ENCODE data around the gene CD2. TPM values are rescaled to one million over a fixed set of nuclear protein-coding genes. Genes with fewer than 3 reads are reported as not detected.

CD2 gene
- total RNA-seq, 1 experiment from 2014 or later: not detected

GRCh38 chr1:116740746-116741145 lies 13.5 kb upstream of the CD2 start:
- Histone ChIP-seq H3K9me3 (no peaks in the 10 kb centered on the region; the same call in 1 of the 2 replicates), H3K36me3 (ENCODE audit: control insufficient read depth, insufficient read depth, low read length) (no peaks in the 10 kb centered on the region), H3K4me3 (ENCODE audit: low read depth, low read length) (no peak overlapping the region), H3K4me1 (no peaks in the 10 kb centered on the region), H3K27me3 (replicated peaks; ENCODE audit: control insufficient read depth, insufficient read depth, low read length) (no peaks in the 10 kb centered on the region)
- Mint-ChIP-seq H3K9me3 (ENCODE audit: unreplicated experiment) (peaks cover 49% of the 10 kb centered on the region), H3K36me3 (ENCODE audit: insufficient read depth, unreplicated experiment) (no peaks in the 10 kb centered on the region), H3K27me3 (ENCODE audit: insufficient read depth, unreplicated experiment) (no peaks in the 10 kb centered on the region), H3K27ac (ENCODE audit: unreplicated experiment) (no peak overlapping the region), H3K4me1 (ENCODE audit: low read depth, unreplicated experiment) (no peaks in the 10 kb centered on the region), H3K4me3 (ENCODE audit: unreplicated experiment) (no peak overlapping the region)
- ChIA-PET POLR2A (no interaction called here), CTCF (no interaction called here)
- BruUV-seq (replicated peaks): no TSS peak
- no peak for TF ChIP-seq CTCF (IDR thresholded peaks at IDR 0.05; ENCODE audit: insufficient read depth in 1 of 2, low read depth in 1 of 2, low read length in 1 of 2, severe bottlenecking in 1 of 2, unreplicated experiment in 1 of 2)
- intact Hi-C loops (cut with micrococcal nuclease; ENCODE audit: unreplicated experiment): no loop called here
- no peak for DNase-seq

- Mint-ChIP-seq H3K27me3 (ENCODE audit: insufficient read depth, unreplicated experiment) (no peaks in the 10 kb centered on the region), H3K27ac (ENCODE audit: unreplicated experiment) (no peak overlapping the region), H3K4me3 (ENCODE audit: unreplicated experiment) (no peak overlapping the region), H3K36me3 (ENCODE audit: insufficient read depth, unreplicated experiment) (no peaks in the 10 kb centered on the region), H3K4me1 (ENCODE audit: low read depth, unreplicated experiment) (no peaks in the 10 kb centered on the region), H3K9me3 (ENCODE audit: unreplicated experiment) (peaks cover 54% of the 10 kb centered on the region)
- Histone ChIP-seq H3K4me1 (no peaks in the 10 kb centered on the region), H3K27me3 (replicated peaks; ENCODE audit: control insufficient read depth, insufficient read depth, low read length) (no peaks in the 10 kb centered on the region), H3K9me3 (no peaks in the 10 kb centered on the region; the same call in 1 of the 2 replicates), H3K4me3 (ENCODE audit: low read depth, low read length) (no peak overlapping the region), H3K36me3 (ENCODE audit: control insufficient read depth, insufficient read depth, low read length) (no peaks in the 10 kb centered on the region)
- no TSS peak for BruUV-seq (replicated peaks)
- TF ChIP-seq CTCF (IDR thresholded peaks at IDR 0.05; ENCODE audit: insufficient read depth in 1 of 2, low read depth in 1 of 2, low read length in 1 of 2, severe bottlenecking in 1 of 2, unreplicated experiment in 1 of 2): no peak
- no peak for DNase-seq
- intact Hi-C loops (cut with micrococcal nuclease; ENCODE audit: unreplicated experiment): no loop called here
- POLR2A ChIA-PET: no interaction called here
- CTCF ChIA-PET: no interaction called here
Measured at GRCh38 chr1:116741836-116742565, 12.2 kb upstream of the CD2 start.

GRCh38 chr1:116743535-116743934 lies 10.7 kb upstream of the CD2 start:
- intact Hi-C loops (cut with micrococcal nuclease; ENCODE audit: unreplicated experiment): no loop called here
- Histone ChIP-seq H3K36me3 (ENCODE audit: control insufficient read depth, insufficient read depth, low read length) (no peaks in the 10 kb centered on the region), H3K4me1 (no peaks in the 10 kb centered on the region), H3K27me3 (replicated peaks; ENCODE audit: control insufficient read depth, insufficient read depth, low read length) (no peaks in the 10 kb centered on the region), H3K4me3 (ENCODE audit: low read depth, low read length) (no peak overlapping the region), H3K9me3 (no peaks in the 10 kb centered on the region; the same call in 1 of the 2 replicates)
- Mint-ChIP-seq H3K27ac (ENCODE audit: unreplicated experiment) (no peak overlapping the region), H3K27me3 (ENCODE audit: insufficient read depth, unreplicated experiment) (no peaks in the 10 kb centered on the region), H3K4me3 (ENCODE audit: unreplicated experiment) (no peak overlapping the region), H3K4me1 (ENCODE audit: low read depth, unreplicated experiment) (no peaks in the 10 kb centered on the region), H3K9me3 (ENCODE audit: unreplicated experiment) (peaks cover 64% of the 10 kb centered on the region), H3K36me3 (ENCODE audit: insufficient read depth, unreplicated experiment) (no peaks in the 10 kb centered on the region)
- no TSS peak for BruUV-seq (replicated peaks)
- ChIA-PET POLR2A (no interaction called here), CTCF (no interaction called here)
- no peak for TF ChIP-seq CTCF (IDR thresholded peaks at IDR 0.05; ENCODE audit: insufficient read depth in 1 of 2, low read depth in 1 of 2, low read length in 1 of 2, severe bottlenecking in 1 of 2, unreplicated experiment in 1 of 2)
- no peak for DNase-seq
